Measurements from ENCODE around the gene PRRC2B. TPM values are rescaled to one million over a fixed set of nuclear protein-coding genes. Genes with fewer than 3 reads are reported as not detected.

The PRRC2B gene
- total and polyA plus RNA-seq, 2 experiments from 2014 or later = 48.2 to 118 TPM

DNA sequence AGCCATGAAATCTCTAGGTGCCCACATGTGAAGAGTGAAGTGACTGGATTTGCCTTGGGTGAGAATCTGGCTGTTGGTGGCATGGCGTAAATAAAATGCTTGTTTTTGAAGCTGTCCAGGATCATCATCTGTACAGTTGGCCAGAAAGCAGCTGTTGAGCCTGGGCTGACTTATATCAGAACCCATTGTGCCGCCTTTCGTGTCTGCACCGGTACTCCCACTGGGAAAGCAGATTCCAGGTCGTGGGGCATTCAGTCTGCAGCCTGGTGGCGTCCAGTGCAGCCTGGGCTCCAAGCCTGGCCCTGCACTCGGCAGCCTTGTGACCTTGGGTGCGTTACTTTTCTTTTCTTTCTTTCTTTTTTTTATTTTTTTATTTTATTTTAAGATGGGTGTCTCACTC, 27.8 kb downstream of the PRRC2B start:
- DNase-seq (ENCODE audit: low spot score) = no peak

DNA sequence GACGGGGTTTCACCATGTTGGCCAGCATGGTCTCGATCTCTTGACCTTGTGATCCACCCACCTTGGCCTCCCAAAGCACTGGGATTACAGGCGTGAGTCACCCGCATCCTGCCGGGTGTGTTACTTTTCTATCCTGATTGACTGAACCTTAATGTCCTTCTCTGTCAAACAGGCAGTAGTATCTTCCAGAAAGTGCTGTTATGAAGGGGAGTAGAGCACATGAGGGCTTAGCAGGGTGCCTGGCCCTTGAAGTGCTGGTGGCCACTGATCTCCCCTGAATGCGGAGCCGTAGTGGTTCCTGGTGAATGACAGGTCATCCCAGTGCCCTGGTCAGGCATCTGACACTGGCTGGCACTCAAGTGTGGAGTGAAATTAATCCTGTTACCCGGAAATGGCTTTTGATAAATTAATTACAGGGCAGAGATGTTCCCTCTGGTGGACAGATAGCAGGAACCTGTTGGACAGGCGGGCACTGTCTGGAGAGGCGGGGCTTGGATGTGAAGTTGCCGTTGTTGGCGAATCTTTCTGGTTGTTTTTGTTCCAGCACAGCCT, 28.4 kb downstream of the PRRC2B start:
- Histone ChIP-seq H3K27ac (peak overlapping the region; percentile 79), H3K4me2 (peak overlapping the region; percentile 49), H4K20me1 (ENCODE audit: insufficient read depth, poor library complexity, severe bottlenecking) (peaks cover 100% of the 10 kb centered on the region), H3K9me3 (ENCODE audit: low read depth) (no peaks in the 10 kb centered on the region), H3K79me2 (peaks cover 100% of the 10 kb centered on the region), H3K4me3 (no peak overlapping the region), H3K36me3 (replicated peaks; ENCODE audit: insufficient read depth, low read depth) (no peaks in the 10 kb centered on the region), H3K4me1 (ENCODE audit: insufficient read depth) (peaks cover 52% of the 10 kb centered on the region), H3K9me2 (replicated peaks; ENCODE audit: insufficient read depth) (no peaks in the 10 kb centered on the region), H2AFZ (no peak overlapping the region), H3K27me3 (no peaks in the 10 kb centered on the region)
- DNase-seq (ENCODE audit: low spot score) = peak; percentile 37
- 68% methylated on average over 12 of the region's 12 CpGs for WGBS (ENCODE audit: low lambda C conversion rate, missing lambda C conversion rate)
- no peak for TF ChIP-seq EZH2 (IDR thresholded peaks at IDR 0.05; ENCODE audit: borderline replicate concordance)
- TF ChIP-seq, protein P1, sequence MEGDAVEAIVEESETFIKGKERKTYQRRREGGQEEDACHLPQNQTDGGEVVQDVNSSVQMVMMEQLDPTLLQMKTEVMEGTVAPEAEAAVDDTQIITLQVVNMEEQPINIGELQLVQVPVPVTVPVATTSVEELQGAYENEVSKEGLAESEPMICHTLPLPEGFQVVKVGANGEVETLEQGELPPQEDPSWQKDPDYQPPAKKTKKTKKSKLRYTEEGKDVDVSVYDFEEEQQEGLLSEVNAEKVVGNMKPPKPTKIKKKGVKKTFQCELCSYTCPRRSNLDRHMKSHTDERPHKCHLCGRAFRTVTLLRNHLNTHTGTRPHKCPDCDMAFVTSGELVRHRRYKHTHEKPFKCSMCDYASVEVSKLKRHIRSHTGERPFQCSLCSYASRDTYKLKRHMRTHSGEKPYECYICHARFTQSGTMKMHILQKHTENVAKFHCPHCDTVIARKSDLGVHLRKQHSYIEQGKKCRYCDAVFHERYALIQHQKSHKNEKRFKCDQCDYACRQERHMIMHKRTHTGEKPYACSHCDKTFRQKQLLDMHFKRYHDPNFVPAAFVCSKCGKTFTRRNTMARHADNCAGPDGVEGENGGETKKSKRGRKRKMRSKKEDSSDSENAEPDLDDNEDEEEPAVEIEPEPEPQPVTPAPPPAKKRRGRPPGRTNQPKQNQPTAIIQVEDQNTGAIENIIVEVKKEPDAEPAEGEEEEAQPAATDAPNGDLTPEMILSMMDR (IDR thresholded peaks at IDR 0.05; ENCODE audit: poor library complexity) = no peak
- no peak for TF ChIP-seq EZH2phosphoT487 (IDR thresholded peaks at IDR 0.05; ENCODE audit: low read depth, severe bottlenecking, unreplicated experiment)

More for the DNA sequence above, 27.8 kb downstream of the PRRC2B start:
- H3K9me3 ChIP-seq (ENCODE audit: low read depth) = no peaks in the 10 kb centered on the region
- H2AFZ ChIP-seq = no peak overlapping the region
- peaks cover 100% of the 10 kb centered on the region for H3K79me2 ChIP-seq
- H3K9me2 ChIP-seq (replicated peaks; ENCODE audit: insufficient read depth) = no peaks in the 10 kb centered on the region
- H3K4me2 ChIP-seq = no peak overlapping the region
- no peak overlapping the region for H3K27ac ChIP-seq
- H3K4me3 ChIP-seq = no peak overlapping the region
- H3K27me3 ChIP-seq = no peaks in the 10 kb centered on the region
- H3K36me3 ChIP-seq (replicated peaks; ENCODE audit: insufficient read depth, low read depth) = no peaks in the 10 kb centered on the region
- peaks cover 100% of the 10 kb centered on the region for H4K20me1 ChIP-seq (ENCODE audit: insufficient read depth, poor library complexity, severe bottlenecking)
- TF ChIP-seq EZH2phosphoT487 (IDR thresholded peaks at IDR 0.05; ENCODE audit: low read depth, severe bottlenecking, unreplicated experiment) = no peak
- TF ChIP-seq, protein P1 (IDR thresholded peaks at IDR 0.05; ENCODE audit: poor library complexity) = no peak
- no peak for TF ChIP-seq EZH2 (IDR thresholded peaks at IDR 0.05; ENCODE audit: borderline replicate concordance)
- H3K4me1 ChIP-seq (ENCODE audit: insufficient read depth) = peaks cover 58% of the 10 kb centered on the region
- 94% methylated on average over 8 of the region's 8 CpGs for WGBS (ENCODE audit: low lambda C conversion rate, missing lambda C conversion rate)

DNA sequence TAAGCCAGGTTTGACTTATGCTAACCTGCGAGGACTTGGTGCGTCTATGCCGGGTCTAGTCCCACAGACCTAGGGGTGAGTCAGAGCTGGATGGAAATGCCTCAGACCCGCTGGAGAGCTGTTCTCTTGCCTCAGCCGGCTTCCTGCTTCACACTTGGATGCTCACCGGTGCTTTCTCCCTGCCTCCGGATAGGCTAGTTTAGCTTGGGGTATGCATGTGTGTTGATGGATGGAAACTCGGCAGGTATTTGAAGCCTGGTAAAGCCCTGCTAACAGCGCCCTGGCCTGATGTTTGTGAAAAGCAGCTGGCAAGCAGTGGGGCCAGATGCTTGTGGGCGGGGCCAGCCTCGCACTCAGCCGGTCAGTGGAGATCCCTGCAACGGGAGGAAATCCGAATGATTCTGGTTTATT, 29.3 kb downstream of the PRRC2B start:
- Histone ChIP-seq H3K4me3 (no peak overlapping the region), H3K4me2 (peak overlapping the region; percentile 49), H3K9me3 (ENCODE audit: low read depth) (no peaks in the 10 kb centered on the region), H4K20me1 (ENCODE audit: insufficient read depth, poor library complexity, severe bottlenecking) (peaks cover 100% of the 10 kb centered on the region), H3K9me2 (replicated peaks; ENCODE audit: insufficient read depth) (no peaks in the 10 kb centered on the region), H3K27ac (peak overlapping the region; percentile 79), H3K27me3 (no peaks in the 10 kb centered on the region), H3K36me3 (replicated peaks; ENCODE audit: insufficient read depth, low read depth) (no peaks in the 10 kb centered on the region), H3K79me2 (peaks cover 100% of the 10 kb centered on the region), H3K4me1 (ENCODE audit: insufficient read depth) (peaks cover 44% of the 10 kb centered on the region), H2AFZ (no peak overlapping the region)
- DNase-seq (ENCODE audit: low spot score) = peak; percentile 78
- TF ChIP-seq, protein P1 (IDR thresholded peaks at IDR 0.05; ENCODE audit: poor library complexity) = no peak
- TF ChIP-seq EZH2phosphoT487 (IDR thresholded peaks at IDR 0.05; ENCODE audit: low read depth, severe bottlenecking, unreplicated experiment) (no peak), EZH2 (IDR thresholded peaks at IDR 0.05; ENCODE audit: borderline replicate concordance) (no peak)
- WGBS (ENCODE audit: low lambda C conversion rate, missing lambda C conversion rate) = 29% methylated on average over 14 of the region's 14 CpGs
